Gastrocnemius medialis (tissue), 4 donors: ENCODE data around the gene YBEY. TPM values are rescaled to one million over a fixed set of nuclear protein-coding genes. Genes with fewer than 3 reads are reported as not detected.

Source experiments
- ATAC-seq, 2 donors: fragments of 150-250 bp; one replicate each; pipeline ENCODE4 v1.9.1; 2016
- DNase-seq, 2 donors: peaks; one replicate each; pipeline ENCODE4 v3.0.0-alpha.2; 2019
- H3K27ac ChIP-seq, 4 donors: fragments of 200-600 bp; sonication (generic); 1 replicate in 1 of 4; 2 replicates in 3 of 4; pipeline ENCODE4 v1.5.1; 2016 to 2018; ENCODE audit warnings: mild to moderate bottlenecking in 2 of 4, moderate library complexity in 1 of 4
- H3K27me3 ChIP-seq, 3 donors: fragments of 200-600 bp; sonication (generic) in 2 of 3; 1 replicate in 1 of 3; 2 replicates in 2 of 3; pipeline versions ENCODE4 v1.5.1 to v1.6.0; 2016 to 2019; ENCODE audit warnings: mild to moderate bottlenecking in 1 of 3, moderate library complexity in 1 of 3
- H3K36me3 ChIP-seq, 2 donors: fragments of 200-600 bp; sonication (generic) in 1 of 2; one replicate each; pipeline ENCODE4 v1.5.1; 2017 to 2018
- H3K4me1 ChIP-seq, 2 donors: fragments of 200-600 bp; sonication (generic) in 1 of 2; one replicate each; pipeline ENCODE4 v1.5.1; 2016 to 2017; ENCODE audit warnings: mild to moderate bottlenecking in 2 of 2
- H3K4me3 ChIP-seq, 4 donors: fragments of 200-600 bp; sonication (generic) in 3 of 4; 1 replicate in 1 of 4; 2 replicates in 3 of 4; pipeline ENCODE4 v1.5.1; 2016 to 2019; ENCODE audit warnings: mild to moderate bottlenecking in 2 of 4
- H3K9me3 ChIP-seq, 3 donors: fragments of 200-600 bp; sonication (generic) in 2 of 3; 1 replicate in 1 of 3; 2 replicates in 2 of 3; pipeline ENCODE4 v1.5.1; 2016 to 2019
- CTCF ChIP-seq, 5 experiments: fragments of 450-650 bp in 3 of 5; fragments of 200-600 bp in 2 of 5; sonication (generic) in 2 of 5; IDR thresholded peaks in 4 of 5; conservative IDR thresholded peaks in 1 of 5; 1 replicate in 4 of 5; 2 replicates in 1 of 5; pipeline ENCODE4 v1.5.1; 2016 to 2019; ENCODE audit warnings: antibody characterized with exemption in 5 of 5, mild to moderate bottlenecking in 3 of 5, moderate library complexity in 3 of 5
- POLR2A ChIP-seq, 2 donors: fragments of 450-650 bp; IDR thresholded peaks; one replicate each; pipeline ENCODE4 v1.6.1; 2017; ENCODE audit warnings: antibody characterized with exemption in 2 of 2, mild to moderate bottlenecking in 2 of 2, moderate library complexity in 2 of 2
- in situ Hi-C, 4 donors: fragments of 200-750 bp; cut with MboI; loops; one replicate each; pipeline versions ENCODE4 v1.15.0 to v1.8.0; 2017; ENCODE audit warnings: low sequenced_read_pairs in 4 of 4
- intact Hi-C: fragments of 100-400 bp; cut with DNase I; formaldehyde crosslinking; loops from one replicate; pipeline ENCODE4 v1.15.1; 2023; ENCODE audit warnings: low total_unique reads
- total RNA-seq, 4 donors: library from RNA; depleted of rRNA; stranded (reverse); fragments of >200 nt; gene quantifications; one replicate each; pipeline versions ENCODE4 v1.1.0 to v1.2.3, GENCODE V29; 2016

Gene YBEY
- total RNA-seq, 4 donors from 2014 or later: 11.3 to 27.9 (median 18.7) TPM

GRCh38 chr21:46285206-46285661 is 908 bp upstream of the YBEY start, which contains the start of gene MCM3AP:
Gene MCM3AP (minus strand): TSS chr21:46285611. CDS start chr21:46285286, 325 bp downstream.
- Histone ChIP-seq H3K9me3 (no peaks in the 10 kb centered on the region), H3K4me1 (peaks cover 42 to 45% of the 10 kb centered on the region in 2 donors), H3K36me3 (peaks cover 0 to 36% of the 10 kb centered on the region in 2 donors), H3K27me3 (no peaks in the 10 kb centered on the region), H3K27ac (peak within 1 kb of the TSS; percentile 85 to 98 (median 92)), H3K4me3 (peak within 1 kb of the TSS; percentile 75 to 93 (median 88))
- intact Hi-C loops: loop anchor here (5.0 kb wide), 2 partner anchors 143 to 172 kb away; partner anchors contain the start of gene DIP2A
- in situ Hi-C loops: loop anchor here in 1 of 4 donors (5.0 kb wide), 1 partner anchor 53 kb away; no protein-coding TSS in a partner anchor
- TF ChIP-seq CTCF (IDR thresholded peaks at IDR 0.05 in 4 of 5, conservative IDR thresholded peaks at IDR 0.05 in 1 of 5): no peak
- no peak for TF ChIP-seq POLR2A (IDR thresholded peaks at IDR 0.05)
- DNase-seq (no peak), ATAC-seq (no peak)

- in situ Hi-C loops (loop anchor here in 1 of 4 donors (5.0 kb wide), 1 partner anchor 54 kb away; no protein-coding TSS in a partner anchor), intact Hi-C loops (loop anchor here (1.0 to 5.0 kb wide), 4 partner anchors 38 to 171 kb away; partner anchors contain the start of genes DIP2A, LSS and PCNT)
- peak overlapping the region; percentile 75 to 93 (median 88) for H3K4me3 ChIP-seq
- no peaks in the 10 kb centered on the region for H3K9me3 ChIP-seq
- peaks cover 37 to 45% of the 10 kb centered on the region in 2 donors for H3K4me1 ChIP-seq
- no peaks in the 10 kb centered on the region for H3K27me3 ChIP-seq
- ATAC-seq (no peak), DNase-seq (no peak)
- TF ChIP-seq POLR2A (IDR thresholded peaks at IDR 0.05) (no peak), CTCF (IDR thresholded peaks at IDR 0.05 in 4 of 5, conservative IDR thresholded peaks at IDR 0.05 in 1 of 5) (no peak)
- peaks cover 0 to 30% of the 10 kb centered on the region in 2 donors for H3K36me3 ChIP-seq
- peak overlapping the region; percentile 85 to 98 (median 92) for H3K27ac ChIP-seq
Observed at GRCh38 chr21:46286648-46287002, 483 bp downstream of the YBEY start.

- peaks cover 0 to 29% of the 10 kb centered on the region in 2 donors for H3K36me3 ChIP-seq
- in situ Hi-C loops: loop anchor here in 1 of 4 donors (5.0 kb wide), 1 partner anchor 55 kb away; no protein-coding TSS in a partner anchor
- H3K9me3 ChIP-seq: no peaks in the 10 kb centered on the region
- H3K4me1 ChIP-seq: peaks cover 35 to 36% of the 10 kb centered on the region in 2 donors
- DNase-seq (no peak), ATAC-seq (no peak)
- no peak for TF ChIP-seq POLR2A (IDR thresholded peaks at IDR 0.05)
- peak overlapping the region in 1 of 4 donors; percentile 92 for H3K4me3 ChIP-seq
- peak overlapping the region in 1 of 4 donors; percentile 89 for H3K27ac ChIP-seq
- intact Hi-C loops: loop anchor here (5.0 kb wide), 2 partner anchors 145 to 170 kb away; partner anchors contain the start of gene DIP2A
- no peaks in the 10 kb centered on the region for H3K27me3 ChIP-seq
Observed at GRCh38 chr21:46287541-46287940, 1.4 kb downstream of the YBEY start.

- intact Hi-C loops (loop anchor here (5.0 kb wide), 2 partner anchors 147 to 168 kb away; partner anchors contain the start of gene DIP2A), in situ Hi-C loops (loop anchor here in 1 of 4 donors (5.0 kb wide), 1 partner anchor 57 kb away; no protein-coding TSS in a partner anchor)
- Histone ChIP-seq H3K27ac (no peak overlapping the region), H3K36me3 (peaks cover 0 to 14% of the 10 kb centered on the region in 2 donors), H3K9me3 (no peaks in the 10 kb centered on the region), H3K4me3 (no peak overlapping the region), H3K27me3 (no peaks in the 10 kb centered on the region), H3K4me1 (peaks cover 14% of the 10 kb centered on the region in 2 donors)
- DNase-seq: no peak
- no peak for TF ChIP-seq CTCF (IDR thresholded peaks at IDR 0.05 in 4 of 5, conservative IDR thresholded peaks at IDR 0.05 in 1 of 5)
- TF ChIP-seq POLR2A (IDR thresholded peaks at IDR 0.05): no peak
- no peak for ATAC-seq
Observed at GRCh38 chr21:46289655-46290179, 3.6 kb downstream of the YBEY start.

- TF ChIP-seq CTCF (IDR thresholded peaks at IDR 0.05 in 4 of 5, conservative IDR thresholded peaks at IDR 0.05 in 1 of 5): no peak
- TF ChIP-seq POLR2A (IDR thresholded peaks at IDR 0.05): no peak
- H3K27ac ChIP-seq: no peak overlapping the region
- no peak overlapping the region for H3K4me3 ChIP-seq
- ATAC-seq (no peak), DNase-seq (no peak)
- peaks cover 0 to 14% of the 10 kb centered on the region in 2 donors for H3K36me3 ChIP-seq
- no peaks in the 10 kb centered on the region for H3K9me3 ChIP-seq
- in situ Hi-C loops: no loop called here
- intact Hi-C loops: no loop called here
- H3K27me3 ChIP-seq: peaks cover 0 to 6% (median 0%) of the 10 kb centered on the region in 3 donors
- H3K4me1 ChIP-seq: peaks cover 7 to 10% of the 10 kb centered on the region in 2 donors
Observed at GRCh38 chr21:46291561-46291960, 5.4 kb downstream of the YBEY start.
